HL-60 (cell line): ENCODE measurements around the gene GRID1.

Source experiments
- GABPA ChIP-seq: IDR thresholded peaks from 2 replicates; pipeline ENCODE4 v1.6.1; 2012; ENCODE audit warnings: low read depth
- POLR2AphosphoS5 ChIP-seq: IDR thresholded peaks from 2 replicates; pipeline ENCODE4 v1.6.1; 2012; ENCODE audit warnings: low read depth
- SPI1 ChIP-seq: IDR thresholded peaks from 2 replicates; pipeline ENCODE4 v1.6.1; 2012; ENCODE audit warnings: low read depth, mild to moderate bottlenecking, borderline replicate concordance
- TF ChIP-seq, protein P1 (sequence below): IDR thresholded peaks from one replicate; pipeline ENCODE4 v1.5.1; 2011; ENCODE audit warnings: low read length, control low read depth, inconsistent platforms; ENCODE audit not compliant: insufficient read depth
- TF ChIP-seq, protein P2 (sequence below): IDR thresholded peaks from 2 replicates; pipeline ENCODE4 v1.6.1; 2012; ENCODE audit warnings: low read depth; ENCODE audit not compliant: insufficient replicate concordance

DNA sequence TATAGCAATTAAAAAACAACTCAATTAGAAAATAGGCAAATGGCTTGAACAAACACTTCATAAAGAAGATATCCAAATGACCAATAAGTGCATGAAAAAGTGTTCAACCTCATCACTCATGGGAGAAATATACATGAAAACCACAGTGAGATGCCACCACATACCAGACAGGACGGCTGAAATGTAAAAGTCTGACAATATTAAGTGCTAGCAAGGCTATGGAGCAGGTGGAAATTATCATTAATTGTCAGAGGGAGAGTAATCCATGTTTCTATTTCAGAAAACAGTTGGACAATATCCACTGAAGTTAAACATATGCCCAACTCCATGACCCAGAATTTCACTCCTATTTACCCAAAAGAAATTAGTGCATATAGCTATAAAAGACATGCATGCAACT is 42.6 kb upstream of the GRID1 start:
- TF ChIP-seq POLR2AphosphoS5 (no peak), GABPA (no peak), SPI1 (no peak)
- TF ChIP-seq, protein P1, sequence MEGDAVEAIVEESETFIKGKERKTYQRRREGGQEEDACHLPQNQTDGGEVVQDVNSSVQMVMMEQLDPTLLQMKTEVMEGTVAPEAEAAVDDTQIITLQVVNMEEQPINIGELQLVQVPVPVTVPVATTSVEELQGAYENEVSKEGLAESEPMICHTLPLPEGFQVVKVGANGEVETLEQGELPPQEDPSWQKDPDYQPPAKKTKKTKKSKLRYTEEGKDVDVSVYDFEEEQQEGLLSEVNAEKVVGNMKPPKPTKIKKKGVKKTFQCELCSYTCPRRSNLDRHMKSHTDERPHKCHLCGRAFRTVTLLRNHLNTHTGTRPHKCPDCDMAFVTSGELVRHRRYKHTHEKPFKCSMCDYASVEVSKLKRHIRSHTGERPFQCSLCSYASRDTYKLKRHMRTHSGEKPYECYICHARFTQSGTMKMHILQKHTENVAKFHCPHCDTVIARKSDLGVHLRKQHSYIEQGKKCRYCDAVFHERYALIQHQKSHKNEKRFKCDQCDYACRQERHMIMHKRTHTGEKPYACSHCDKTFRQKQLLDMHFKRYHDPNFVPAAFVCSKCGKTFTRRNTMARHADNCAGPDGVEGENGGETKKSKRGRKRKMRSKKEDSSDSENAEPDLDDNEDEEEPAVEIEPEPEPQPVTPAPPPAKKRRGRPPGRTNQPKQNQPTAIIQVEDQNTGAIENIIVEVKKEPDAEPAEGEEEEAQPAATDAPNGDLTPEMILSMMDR = no peak
- TF ChIP-seq, protein P2, sequence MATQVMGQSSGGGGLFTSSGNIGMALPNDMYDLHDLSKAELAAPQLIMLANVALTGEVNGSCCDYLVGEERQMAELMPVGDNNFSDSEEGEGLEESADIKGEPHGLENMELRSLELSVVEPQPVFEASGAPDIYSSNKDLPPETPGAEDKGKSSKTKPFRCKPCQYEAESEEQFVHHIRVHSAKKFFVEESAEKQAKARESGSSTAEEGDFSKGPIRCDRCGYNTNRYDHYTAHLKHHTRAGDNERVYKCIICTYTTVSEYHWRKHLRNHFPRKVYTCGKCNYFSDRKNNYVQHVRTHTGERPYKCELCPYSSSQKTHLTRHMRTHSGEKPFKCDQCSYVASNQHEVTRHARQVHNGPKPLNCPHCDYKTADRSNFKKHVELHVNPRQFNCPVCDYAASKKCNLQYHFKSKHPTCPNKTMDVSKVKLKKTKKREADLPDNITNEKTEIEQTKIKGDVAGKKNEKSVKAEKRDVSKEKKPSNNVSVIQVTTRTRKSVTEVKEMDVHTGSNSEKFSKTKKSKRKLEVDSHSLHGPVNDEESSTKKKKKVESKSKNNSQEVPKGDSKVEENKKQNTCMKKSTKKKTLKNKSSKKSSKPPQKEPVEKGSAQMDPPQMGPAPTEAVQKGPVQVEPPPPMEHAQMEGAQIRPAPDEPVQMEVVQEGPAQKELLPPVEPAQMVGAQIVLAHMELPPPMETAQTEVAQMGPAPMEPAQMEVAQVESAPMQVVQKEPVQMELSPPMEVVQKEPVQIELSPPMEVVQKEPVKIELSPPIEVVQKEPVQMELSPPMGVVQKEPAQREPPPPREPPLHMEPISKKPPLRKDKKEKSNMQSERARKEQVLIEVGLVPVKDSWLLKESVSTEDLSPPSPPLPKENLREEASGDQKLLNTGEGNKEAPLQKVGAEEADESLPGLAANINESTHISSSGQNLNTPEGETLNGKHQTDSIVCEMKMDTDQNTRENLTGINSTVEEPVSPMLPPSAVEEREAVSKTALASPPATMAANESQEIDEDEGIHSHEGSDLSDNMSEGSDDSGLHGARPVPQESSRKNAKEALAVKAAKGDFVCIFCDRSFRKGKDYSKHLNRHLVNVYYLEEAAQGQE = no peak
